HG02870 (cell line): ENCODE measurements around the gene C1orf146.
"Not testable (repeated sequence)": the region's sequence is repeated elsewhere in the genome, so short reads cannot be mapped to it uniquely, and the experiment has no call there.

Experiments
- ATAC-seq: cut with Tn5 transposase; IDR thresholded peaks from one replicate; pipeline ENCODE4 v1.9.1; 2021; ENCODE audit warnings: mild to moderate bottlenecking, moderate library complexity; ENCODE audit not compliant: unreplicated experiment

C1orf146 gene

GRCh38 chr1:92217721-92218120 lies at the start of gene C1orf146:
TSS of gene C1orf146 (plus strand) at chr1:92217915. CDS start at chr1:92231421, 13,506 bp downstream.
- no peak for ATAC-seq

- ATAC-seq = no peak
These were observed 49.1 kb upstream of the C1orf146 start for GRCh38 chr1:92168657-92169056.

DNA sequence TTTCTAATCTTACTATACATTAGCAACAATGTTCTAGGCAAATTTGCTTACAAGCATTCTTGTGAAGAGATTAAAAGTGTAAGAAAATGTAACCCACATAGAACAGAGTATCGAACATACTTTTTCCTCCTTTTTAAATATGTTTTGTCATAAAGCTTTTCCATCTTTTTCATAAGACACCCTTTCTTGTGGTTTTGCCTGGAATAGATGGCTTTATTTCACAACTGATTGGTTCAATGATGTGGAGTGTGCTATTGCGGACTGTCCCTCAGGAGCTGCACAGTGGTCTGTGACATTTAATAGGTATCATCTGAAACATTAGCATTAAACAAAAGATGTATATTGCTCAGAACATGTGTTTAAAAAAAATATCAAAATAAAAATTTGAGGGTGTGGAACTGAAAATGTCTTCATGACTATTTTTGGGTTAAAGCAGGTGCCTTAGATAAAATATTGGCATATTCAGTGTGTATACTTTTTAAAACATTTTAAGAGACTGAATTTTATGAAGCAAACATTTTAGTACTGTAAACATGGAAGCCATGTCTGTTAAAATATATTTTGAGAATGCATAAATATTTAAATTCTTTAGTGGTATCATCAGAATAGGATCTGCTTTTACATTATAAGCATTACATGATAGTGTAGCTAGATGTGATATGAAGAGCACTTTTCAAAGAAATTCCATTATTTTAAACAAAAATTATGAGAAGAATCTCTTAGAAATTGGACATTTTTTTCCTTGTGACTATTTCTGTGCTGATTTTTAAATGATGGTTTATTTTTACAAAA lies 48.3 kb upstream of the C1orf146 start:
- ATAC-seq = no peak

GRCh38 chr1:92184632-92185031 lies 33.1 kb upstream of the C1orf146 start:
- ATAC-seq = no peak

GRCh38 chr1:92186081-92186480 lies 31.6 kb upstream of the C1orf146 start:
- no peak for ATAC-seq

GRCh38 chr1:92188436-92189255 lies 29.1 kb upstream of the C1orf146 start:
- ATAC-seq = no peak

DNA sequence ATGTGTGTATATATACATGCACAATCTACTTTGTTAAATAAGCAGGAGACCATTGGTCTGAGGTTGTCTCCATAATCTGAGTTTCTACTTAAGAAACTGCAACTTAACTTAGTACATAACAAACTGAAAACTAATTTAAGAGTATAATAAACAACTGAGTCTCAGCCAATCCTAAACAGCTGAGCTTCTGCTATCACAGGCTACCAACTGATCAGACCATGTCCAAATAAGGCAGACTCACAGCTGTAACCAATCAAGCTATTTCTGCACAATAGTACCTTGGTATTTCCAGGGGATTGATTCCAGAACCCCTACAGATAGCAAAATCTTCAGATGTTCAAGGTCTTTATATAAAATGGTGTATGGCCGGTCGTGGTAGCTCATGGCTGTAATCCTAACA lies 26.0 kb upstream of the C1orf146 start:
- no peak for ATAC-seq

DNA sequence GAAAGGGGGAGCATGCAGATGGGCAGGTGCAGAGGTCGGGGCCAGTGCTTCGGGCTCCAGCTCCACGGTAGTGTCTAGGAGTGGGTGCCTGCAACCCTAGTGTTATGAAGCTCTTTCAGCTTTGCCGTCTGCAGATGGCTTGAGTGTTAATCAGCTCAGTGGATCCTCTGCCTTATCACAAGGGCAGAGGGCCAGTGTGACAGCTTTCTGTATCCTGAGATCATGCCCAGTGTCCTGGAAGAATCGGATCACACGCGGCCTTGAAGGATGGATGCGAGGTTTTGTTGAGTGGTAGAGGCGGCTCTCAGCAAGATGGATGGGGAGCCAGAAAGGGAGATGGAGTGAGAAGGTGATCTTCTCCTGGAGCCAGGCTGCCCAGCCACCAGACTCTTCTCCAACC lies 25.5 kb upstream of the C1orf146 start:
- ATAC-seq = no peak

- ATAC-seq = no peak
These were observed 23.2 kb upstream of the C1orf146 start for GRCh38 chr1:92194511-92194910.

- no peak for ATAC-seq
These were observed 15.7 kb upstream of the C1orf146 start for GRCh38 chr1:92201973-92202372.

GRCh38 chr1:92203105-92203504 lies 14.6 kb upstream of the C1orf146 start:
- ATAC-seq = no peak

DNA sequence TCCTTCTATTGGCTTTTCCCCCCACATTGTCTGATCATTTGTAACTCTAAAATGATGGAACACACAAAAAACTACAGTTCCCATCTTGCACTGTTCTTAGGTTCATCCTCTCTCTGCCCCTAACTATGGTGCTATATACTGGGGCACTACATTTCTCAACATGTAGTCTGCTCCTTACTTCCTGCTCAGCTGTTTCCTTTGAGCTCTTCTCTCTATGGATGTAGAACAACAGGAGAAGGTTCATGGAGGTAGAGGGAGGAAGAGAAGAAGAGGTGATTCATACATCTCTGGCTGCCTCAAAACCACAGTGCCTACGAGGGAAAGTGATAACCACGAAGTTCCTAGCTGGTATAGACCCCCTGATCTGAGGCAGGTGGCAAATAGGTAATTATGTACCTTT lies 7.0 kb upstream of the C1orf146 start:
- ATAC-seq = no peak

- no peak for ATAC-seq
These were observed 6.5 kb upstream of the C1orf146 start for GRCh38 chr1:92211166-92211565.

- no peak for ATAC-seq
These were observed 844 bp downstream of the C1orf146 start for GRCh38 chr1:92218559-92218958.

- no peak for ATAC-seq
These were observed 1.3 kb downstream of the C1orf146 start for GRCh38 chr1:92219028-92219427.

- ATAC-seq = no peak
These were observed 10.7 kb downstream of the C1orf146 start for GRCh38 chr1:92228401-92228800.

DNA sequence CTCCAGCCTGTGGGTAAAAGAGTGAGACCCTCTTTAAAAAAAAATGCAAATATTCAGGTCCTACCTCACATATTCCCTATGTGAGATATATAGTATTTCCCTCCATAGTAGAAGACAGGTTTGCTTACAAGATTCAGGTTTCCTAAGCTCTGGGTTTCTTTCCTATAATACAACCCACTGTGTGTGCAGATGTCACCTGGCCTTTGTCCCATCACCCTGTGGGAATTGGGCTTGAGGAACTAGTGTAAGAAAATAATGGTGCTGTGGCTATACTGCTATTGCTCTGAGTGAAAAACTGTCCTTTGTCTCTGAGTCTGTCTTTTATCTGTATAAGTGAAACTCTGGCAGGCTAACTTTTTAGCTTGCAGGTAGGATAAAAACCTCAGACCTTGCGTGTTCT lies 13.0 kb downstream of the C1orf146 start:
- no peak for ATAC-seq

DNA sequence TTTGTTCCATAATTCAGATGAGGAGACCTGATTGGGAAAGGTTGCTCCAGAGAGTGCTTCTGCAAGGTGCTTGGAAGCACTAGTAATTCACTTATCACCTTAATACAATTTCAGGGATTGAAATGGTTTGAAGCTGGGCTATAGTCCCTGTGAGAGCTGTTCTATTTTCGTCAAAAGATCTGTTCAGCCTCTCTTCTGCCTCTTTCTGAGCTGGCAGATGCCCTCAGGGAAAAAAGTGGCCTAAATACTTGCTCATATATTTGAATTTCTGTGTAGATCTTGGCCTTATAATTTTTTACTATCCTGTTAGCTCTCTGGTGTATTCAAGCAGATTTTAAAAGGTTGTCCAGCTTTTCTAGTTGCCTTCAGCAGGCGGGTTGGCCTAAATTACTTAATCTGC lies 22.3 kb downstream of the C1orf146 start:
- no peak for ATAC-seq

GRCh38 chr1:92244376-92244775 lies 26.7 kb downstream of the C1orf146 start:
- ATAC-seq = no peak

- ATAC-seq = not testable (repeated sequence)
These were observed 37.0 kb downstream of the C1orf146 start for GRCh38 chr1:92254714-92255113.

- no peak for ATAC-seq
These were observed 41.6 kb downstream of the C1orf146 start for GRCh38 chr1:92259350-92259749.

- no peak for ATAC-seq
These were observed 44.8 kb downstream of the C1orf146 start for GRCh38 chr1:92262516-92262915.
